Naive thymus-derived CD8-positive, alpha-beta T cell (primary cell): ENCODE results near the gene TXNL4A. TPM values are rescaled to one million over a fixed set of nuclear protein-coding genes. Genes with fewer than 3 reads are reported as not detected.

Experiments
- ATAC-seq, 2 donors: fragments of 150-1000 bp; cut with Tn5 transposase in 1 of 2; sonication (Bioruptor Pico), chemical (Tn5 transposase) in 1 of 2; 1 replicate in 1 of 2; 2 replicates in 1 of 2; pipeline ENCODE4 v1.10.0; 2021; ENCODE audit warnings: mild to moderate bottlenecking in 2 of 2, moderate library complexity in 2 of 2
- POLR2A ChIA-PET: fragments of 350-600 bp; sonication (Branson Sonifier 250); formaldehyde crosslinking; loops from one replicate; lab custom pipeline; 2021; ENCODE audit warnings: antibody characterized with exemption; lab: Charles Lee
- DNase-seq, 10 donors: peaks; one replicate each; pipeline versions ENCODE4 v3.0.0 to v3.0.0-alpha.2; 2020 to 2022
- H3K27ac Mint-ChIP-seq, 10 donors: one replicate each; pipeline ENCODE4 v1.8.0; 2020 to 2022; ENCODE audit warnings: mild to moderate bottlenecking in 10 of 10, mixed read lengths in 10 of 10, moderate library complexity in 4 of 10, inconsistent platforms in 1 of 10
- H3K27me3 Mint-ChIP-seq, 5 donors: one replicate each; pipeline ENCODE4 v1.8.0; 2021 to 2022; ENCODE audit warnings: mixed read lengths in 5 of 5
- H3K36me3 Mint-ChIP-seq, 3 donors: one replicate each; pipeline ENCODE4 v1.8.0; 2020 to 2022; ENCODE audit warnings: mixed read lengths in 3 of 3, mild to moderate bottlenecking in 2 of 3, inconsistent platforms in 1 of 3
- H3K4me1 Mint-ChIP-seq, 4 donors: one replicate each; pipeline ENCODE4 v1.8.0; 2021 to 2022; ENCODE audit warnings: mixed read lengths in 4 of 4
- H3K4me3 Mint-ChIP-seq, 10 donors: one replicate each; pipeline ENCODE4 v1.8.0; 2020 to 2022; ENCODE audit warnings: mild to moderate bottlenecking in 10 of 10, mixed read lengths in 10 of 10, moderate library complexity in 6 of 10, inconsistent platforms in 1 of 10
- H3K9me3 Mint-ChIP-seq, 9 donors: one replicate each; pipeline ENCODE4 v1.8.0; 2020 to 2022; ENCODE audit warnings: mixed read lengths in 9 of 9, mild to moderate bottlenecking in 3 of 9, inconsistent platforms in 1 of 9, moderate library complexity in 1 of 9
- polyA plus RNA-seq, 3 donors: library from polyadenylated mRNA; unstranded; fragments of 300-500 nt; fragmentation: Illumina TruSeq; gene quantifications; one replicate each; pipeline ENCODE4 v1.2.3, GENCODE V29; 2021
- total RNA-seq, 8 experiments: library from RNA in 2 of 8; stranded (reverse) in 2 of 8; gene quantifications; one replicate each; pipeline ENCODE4 v1.2.3 and lab custom pipeline; 2021 to 2026

Gene TXNL4A
- total and polyA plus RNA-seq, 5 experiments from 2014 or later = 71.9 to 225 (median 213) TPM

- H3K27me3 Mint-ChIP-seq = no peaks in the 10 kb centered on the region
- ATAC-seq (no peak), DNase-seq (no peak)
- H3K4me3 Mint-ChIP-seq = no peak overlapping the region
- peaks cover 8 to 31% (median 17%) of the 10 kb centered on the region in 4 donors for H3K4me1 Mint-ChIP-seq
- peaks cover 5 to 34% (median 22%) of the 10 kb centered on the region in 9 donors for H3K9me3 Mint-ChIP-seq
- no peak overlapping the region for H3K27ac Mint-ChIP-seq
- H3K36me3 Mint-ChIP-seq = peaks cover 31 to 90% (median 81%) of the 10 kb centered on the region in 3 donors
- POLR2A ChIA-PET = no interaction called here
These were observed 50.2 kb downstream of the TXNL4A start for GRCh38 chr18:79938196-79938595.

DNA sequence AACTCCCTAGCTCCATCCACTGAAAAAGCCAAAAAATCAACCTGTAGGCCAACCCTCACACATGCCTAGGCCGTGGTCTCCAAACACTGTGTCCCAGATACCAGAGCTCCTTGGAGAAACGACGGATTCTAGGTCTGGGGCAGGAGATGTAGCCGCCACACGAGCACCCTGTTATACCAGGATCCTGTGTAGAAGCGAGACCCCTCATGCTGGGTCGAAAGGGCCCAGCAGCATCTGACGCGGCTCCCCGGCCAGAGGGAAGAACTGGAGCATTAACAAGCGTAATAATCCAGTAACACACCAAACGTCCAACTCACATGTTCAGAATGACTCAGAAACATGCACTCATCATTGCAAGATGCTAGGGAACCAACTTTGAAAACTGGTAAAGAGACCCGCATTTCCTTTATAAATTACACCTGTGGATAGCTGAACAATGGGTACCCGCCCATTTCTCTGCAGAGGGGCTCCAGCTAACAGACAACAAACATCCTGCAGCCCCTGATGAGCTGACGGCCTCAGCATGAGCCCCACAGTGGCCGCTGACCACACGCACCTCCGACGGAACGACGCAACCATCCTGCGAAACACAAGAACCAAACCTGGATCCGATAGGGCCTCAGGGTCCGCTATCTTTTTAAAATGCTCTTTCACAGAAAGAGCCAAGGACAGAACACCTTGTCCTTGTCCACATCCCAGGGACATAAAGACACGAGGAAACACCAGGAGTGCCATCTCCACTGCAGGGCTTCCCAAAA is 51.1 kb downstream of the TXNL4A start:
- Mint-ChIP-seq H3K9me3 (peaks cover 9 to 43% (median 31%) of the 10 kb centered on the region in 9 donors), H3K4me3 (no peak overlapping the region)
- no peak for DNase-seq

DNA sequence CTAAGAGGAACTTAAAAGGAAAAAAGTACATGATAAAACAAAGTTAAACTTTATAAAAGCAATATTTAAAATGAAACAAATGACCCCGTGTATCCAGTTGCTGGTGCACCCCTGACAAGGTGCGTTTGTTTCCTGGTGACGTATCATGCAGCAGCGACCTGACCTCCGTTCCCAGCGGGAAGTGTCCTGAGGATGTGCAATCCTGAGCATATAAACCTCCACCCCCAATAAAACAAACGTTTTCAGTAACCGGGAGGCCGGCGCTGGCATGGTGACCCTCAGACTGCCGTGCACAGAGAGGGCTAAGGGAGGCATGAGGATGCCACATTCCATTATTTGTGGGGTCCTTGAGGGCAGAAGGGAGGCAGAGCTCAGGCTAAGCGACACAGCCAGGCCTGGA is 51.7 kb downstream of the TXNL4A start:
- H3K36me3 Mint-ChIP-seq = peaks cover 44 to 89% (median 85%) of the 10 kb centered on the region in 3 donors
- POLR2A ChIA-PET = no interaction called here
- no peak overlapping the region for H3K4me3 Mint-ChIP-seq
- DNase-seq = no peak
- H3K9me3 Mint-ChIP-seq = peaks cover 12 to 46% (median 38%) of the 10 kb centered on the region in 9 donors
- no peak for ATAC-seq
- no peak overlapping the region for H3K27ac Mint-ChIP-seq
- H3K27me3 Mint-ChIP-seq = no peaks in the 10 kb centered on the region
- peaks cover 5 to 22% (median 12%) of the 10 kb centered on the region in 4 donors for H3K4me1 Mint-ChIP-seq

More for the DNA sequence above, 51.1 kb downstream of the TXNL4A start:
- Mint-ChIP-seq H3K36me3 (peaks cover 40 to 91% (median 87%) of the 10 kb centered on the region in 3 donors), H3K27me3 (no peaks in the 10 kb centered on the region), H3K27ac (no peak overlapping the region), H3K4me1 (peaks cover 8 to 25% (median 15%) of the 10 kb centered on the region in 4 donors)
- POLR2A ChIA-PET = no interaction called here
- no peak for ATAC-seq

DNA sequence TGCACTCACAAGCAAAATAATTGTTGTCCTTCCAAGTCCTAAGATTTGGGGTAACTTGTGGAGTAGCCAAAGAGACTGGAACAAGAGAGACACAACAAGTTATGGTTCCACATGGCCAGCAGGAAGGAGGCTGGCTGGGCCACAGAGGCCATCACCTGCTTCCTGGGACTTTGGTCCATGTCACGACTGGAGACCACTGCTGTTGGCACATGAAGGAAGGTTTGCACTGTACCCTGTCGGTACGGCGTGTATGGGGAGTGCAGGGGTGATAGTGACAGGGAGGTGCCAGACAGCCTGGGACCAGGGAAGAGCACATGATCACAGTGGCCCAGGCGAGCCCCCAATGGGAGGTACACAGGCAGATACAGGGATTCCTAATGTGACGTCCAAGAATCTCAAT is 52.4 kb downstream of the TXNL4A start:
- H3K9me3 Mint-ChIP-seq = peaks cover 16 to 51% (median 38%) of the 10 kb centered on the region in 9 donors
- H3K36me3 Mint-ChIP-seq = peaks cover 50 to 91% (median 88%) of the 10 kb centered on the region in 3 donors
- H3K4me1 Mint-ChIP-seq = peaks cover 5 to 22% (median 13%) of the 10 kb centered on the region in 4 donors
- POLR2A ChIA-PET = no interaction called here
- DNase-seq = no peak
- no peak overlapping the region for H3K27ac Mint-ChIP-seq
- no peak for ATAC-seq
- H3K4me3 Mint-ChIP-seq = no peak overlapping the region
- H3K27me3 Mint-ChIP-seq = no peaks in the 10 kb centered on the region

DNA sequence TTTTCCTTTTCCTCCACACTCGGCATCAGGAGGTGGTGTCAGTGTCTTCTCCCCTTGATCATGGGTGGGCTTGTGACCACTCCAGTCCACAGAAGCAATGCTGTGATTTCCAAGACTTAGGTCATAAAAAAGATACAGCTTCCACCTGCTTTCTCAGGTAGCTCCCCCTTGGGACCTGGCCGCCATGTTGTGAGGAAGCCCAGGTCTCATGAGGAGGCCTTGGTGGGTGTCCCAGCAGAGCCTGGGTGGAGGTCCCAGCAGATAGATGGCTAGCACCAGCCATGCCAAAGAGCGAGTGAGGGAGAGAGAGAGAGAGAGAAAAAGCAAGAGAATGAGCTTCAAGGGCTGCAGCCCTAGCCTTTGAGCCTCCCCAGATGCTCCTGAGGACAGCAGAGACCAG is 52.9 kb downstream of the TXNL4A start:
- POLR2A ChIA-PET = no interaction called here
- Mint-ChIP-seq H3K9me3 (peaks cover 16 to 52% (median 38%) of the 10 kb centered on the region in 9 donors), H3K27me3 (no peaks in the 10 kb centered on the region), H3K27ac (peak overlapping the region in 1 of 10 donors; percentile 66), H3K4me1 (peaks cover 5 to 22% (median 13%) of the 10 kb centered on the region in 4 donors), H3K36me3 (peaks cover 53 to 89% (median 89%) of the 10 kb centered on the region in 3 donors), H3K4me3 (no peak overlapping the region)
- no peak for DNase-seq
- ATAC-seq = no peak

GRCh38 chr18:79935098-79935480 is 53.3 kb downstream of the TXNL4A start:
- Mint-ChIP-seq H3K36me3 (peaks cover 57 to 89% (median 87%) of the 10 kb centered on the region in 3 donors), H3K4me3 (no peak overlapping the region), H3K9me3 (peaks cover 16 to 56% (median 41%) of the 10 kb centered on the region in 9 donors), H3K27me3 (no peaks in the 10 kb centered on the region), H3K27ac (no peak overlapping the region), H3K4me1 (peaks cover 5 to 19% (median 13%) of the 10 kb centered on the region in 4 donors)
- DNase-seq (no peak), ATAC-seq (no peak)
- POLR2A ChIA-PET = no interaction called here

GRCh38 chr18:79934311-79935097 is 53.9 kb downstream of the TXNL4A start:
- POLR2A ChIA-PET = no interaction called here
- Mint-ChIP-seq H3K27me3 (no peaks in the 10 kb centered on the region), H3K4me3 (no peak overlapping the region), H3K36me3 (peaks cover 58 to 90% (median 87%) of the 10 kb centered on the region in 3 donors), H3K4me1 (peaks cover 4 to 14% (median 8%) of the 10 kb centered on the region in 4 donors), H3K27ac (no peak overlapping the region), H3K9me3 (peaks cover 16 to 62% (median 47%) of the 10 kb centered on the region in 9 donors)
- ATAC-seq = no peak
- peak in 1 of 10 donors; percentile 53 for DNase-seq

GRCh38 chr18:79933765-79934164 is 54.6 kb downstream of the TXNL4A start:
- H3K9me3 Mint-ChIP-seq = peaks cover 19 to 69% (median 55%) of the 10 kb centered on the region in 9 donors
- DNase-seq (no peak), ATAC-seq (no peak)
- POLR2A ChIA-PET = no interaction called here
- no peaks in the 10 kb centered on the region for H3K27me3 Mint-ChIP-seq
- H3K36me3 Mint-ChIP-seq = peaks cover 60 to 90% (median 87%) of the 10 kb centered on the region in 3 donors
- no peak overlapping the region for H3K4me3 Mint-ChIP-seq
- no peak overlapping the region for H3K27ac Mint-ChIP-seq
- H3K4me1 Mint-ChIP-seq = peaks cover 4 to 12% (median 8%) of the 10 kb centered on the region in 4 donors

GRCh38 chr18:79932907-79933306 is 55.5 kb downstream of the TXNL4A start:
- peaks cover 61 to 91% (median 87%) of the 10 kb centered on the region in 3 donors for H3K36me3 Mint-ChIP-seq
- ATAC-seq (no peak), DNase-seq (no peak)
- no peak overlapping the region for H3K4me3 Mint-ChIP-seq
- no peak overlapping the region for H3K27ac Mint-ChIP-seq
- H3K9me3 Mint-ChIP-seq = peaks cover 19 to 69% (median 57%) of the 10 kb centered on the region in 9 donors
- POLR2A ChIA-PET = no interaction called here
- H3K27me3 Mint-ChIP-seq = no peaks in the 10 kb centered on the region
- H3K4me1 Mint-ChIP-seq = peaks cover 3 to 14% (median 12%) of the 10 kb centered on the region in 4 donors

DNA sequence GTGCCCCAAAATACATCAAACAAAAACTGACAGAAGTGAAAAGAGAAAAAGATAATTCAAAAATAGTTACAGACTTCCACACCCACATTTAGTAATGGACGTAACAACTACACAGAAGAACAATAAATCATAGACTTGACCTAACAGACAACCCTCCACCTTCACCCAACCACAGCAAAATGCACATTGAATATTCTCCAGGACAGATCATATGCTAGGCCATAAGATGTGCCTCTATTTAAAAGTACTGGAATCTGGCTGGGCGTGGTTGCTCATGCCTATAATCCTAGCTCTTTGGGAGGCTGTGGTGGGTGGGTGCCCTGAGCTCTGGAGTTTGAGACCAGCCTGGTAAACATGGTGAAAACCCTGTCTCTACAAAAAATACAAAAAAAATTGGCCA is 56.9 kb downstream of the TXNL4A start:
- peaks cover 52 to 79% (median 77%) of the 10 kb centered on the region in 3 donors for H3K36me3 Mint-ChIP-seq
- peaks cover 0 to 14% (median 11%) of the 10 kb centered on the region in 4 donors for H3K4me1 Mint-ChIP-seq
- no peak for ATAC-seq
- H3K27me3 Mint-ChIP-seq = no peaks in the 10 kb centered on the region
- no peak for DNase-seq
- H3K4me3 Mint-ChIP-seq = no peak overlapping the region
- POLR2A ChIA-PET = no interaction called here
- H3K9me3 Mint-ChIP-seq = peaks cover 19 to 69% (median 57%) of the 10 kb centered on the region in 9 donors
- no peak overlapping the region for H3K27ac Mint-ChIP-seq

DNA sequence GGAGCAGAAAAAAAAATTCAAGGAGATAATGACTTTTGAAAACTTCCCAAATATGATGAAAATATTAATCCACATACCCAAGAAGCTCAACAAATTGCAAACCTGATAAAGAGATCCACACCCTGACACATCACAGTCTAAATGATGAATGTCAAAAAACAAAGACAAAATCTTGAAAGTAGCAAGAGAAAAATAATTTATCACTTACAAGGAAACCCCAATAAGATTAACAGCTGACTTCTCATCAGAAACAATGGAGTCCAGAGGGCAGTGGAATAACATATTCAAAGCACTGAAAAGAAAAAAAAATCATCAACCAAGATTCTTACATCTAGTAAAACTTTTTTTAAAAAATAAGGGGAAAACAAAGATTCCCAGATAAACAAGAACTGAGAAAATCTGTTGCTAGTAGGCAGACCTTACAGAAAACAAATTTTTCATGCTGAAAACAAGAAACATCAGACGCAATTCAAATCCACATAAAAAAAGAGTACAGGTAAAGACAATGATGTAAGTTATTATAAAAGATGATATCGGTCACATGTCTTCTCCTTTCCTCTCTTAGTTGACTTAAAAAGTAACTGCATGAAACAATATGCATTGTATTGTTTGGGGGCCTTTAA is 58.2 kb downstream of the TXNL4A start:
- Mint-ChIP-seq H3K4me1 (peaks cover 0 to 13% (median 7%) of the 10 kb centered on the region in 4 donors), H3K27ac (peak overlapping the region in 2 of 10 donors; percentile 24 to 78), H3K27me3 (no peaks in the 10 kb centered on the region), H3K4me3 (no peak overlapping the region), H3K9me3 (peaks cover 19 to 58% (median 49%) of the 10 kb centered on the region in 9 donors), H3K36me3 (peaks cover 52 to 69% (median 67%) of the 10 kb centered on the region in 3 donors)
- no peak for DNase-seq
- no peak for ATAC-seq
- POLR2A ChIA-PET = no interaction called here

GRCh38 chr18:79928563-79928960 is 59.8 kb downstream of the TXNL4A start:
- peak overlapping the region in 1 of 10 donors; percentile 12 for H3K27ac Mint-ChIP-seq
- peaks cover 12 to 50% (median 41%) of the 10 kb centered on the region in 9 donors for H3K9me3 Mint-ChIP-seq
- POLR2A ChIA-PET = no interaction called here
- no peaks in the 10 kb centered on the region for H3K27me3 Mint-ChIP-seq
- DNase-seq (no peak), ATAC-seq (no peak)
- no peak overlapping the region for H3K4me3 Mint-ChIP-seq
- peaks cover 0 to 13% (median 5%) of the 10 kb centered on the region in 4 donors for H3K4me1 Mint-ChIP-seq
- peaks cover 44 to 63% (median 62%) of the 10 kb centered on the region in 3 donors for H3K36me3 Mint-ChIP-seq
